HG02943 (cell line): ENCODE data around the gene BTBD16.

ENCODE experiments used
- ATAC-seq: cut with Tn5 transposase; IDR thresholded peaks from one replicate; pipeline ENCODE4 v1.9.1; 2021; ENCODE audit warnings: mild to moderate bottlenecking, low read depth, moderate library complexity; ENCODE audit not compliant: unreplicated experiment

BTBD16 gene

DNA sequence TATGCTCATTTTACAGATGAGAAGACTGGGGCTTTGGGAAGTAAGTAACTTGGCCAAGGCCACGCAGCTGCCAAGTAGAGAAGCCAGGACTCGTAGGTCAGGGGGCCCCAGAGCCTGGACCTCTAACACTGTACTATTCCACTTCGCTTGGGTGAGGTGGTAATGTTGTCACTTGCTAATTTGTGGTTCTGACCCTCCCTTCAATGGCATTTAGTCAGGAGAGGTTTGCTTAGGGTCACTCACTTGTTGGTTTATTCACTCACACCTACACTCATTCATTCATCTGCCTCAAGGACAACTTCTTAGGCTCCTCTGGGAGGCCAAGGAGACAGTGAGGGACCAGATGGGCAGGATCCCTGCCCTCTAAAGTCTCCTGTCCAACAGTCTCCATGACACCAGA lies 21.3 kb downstream of the BTBD16 start:
- no peak for ATAC-seq

DNA sequence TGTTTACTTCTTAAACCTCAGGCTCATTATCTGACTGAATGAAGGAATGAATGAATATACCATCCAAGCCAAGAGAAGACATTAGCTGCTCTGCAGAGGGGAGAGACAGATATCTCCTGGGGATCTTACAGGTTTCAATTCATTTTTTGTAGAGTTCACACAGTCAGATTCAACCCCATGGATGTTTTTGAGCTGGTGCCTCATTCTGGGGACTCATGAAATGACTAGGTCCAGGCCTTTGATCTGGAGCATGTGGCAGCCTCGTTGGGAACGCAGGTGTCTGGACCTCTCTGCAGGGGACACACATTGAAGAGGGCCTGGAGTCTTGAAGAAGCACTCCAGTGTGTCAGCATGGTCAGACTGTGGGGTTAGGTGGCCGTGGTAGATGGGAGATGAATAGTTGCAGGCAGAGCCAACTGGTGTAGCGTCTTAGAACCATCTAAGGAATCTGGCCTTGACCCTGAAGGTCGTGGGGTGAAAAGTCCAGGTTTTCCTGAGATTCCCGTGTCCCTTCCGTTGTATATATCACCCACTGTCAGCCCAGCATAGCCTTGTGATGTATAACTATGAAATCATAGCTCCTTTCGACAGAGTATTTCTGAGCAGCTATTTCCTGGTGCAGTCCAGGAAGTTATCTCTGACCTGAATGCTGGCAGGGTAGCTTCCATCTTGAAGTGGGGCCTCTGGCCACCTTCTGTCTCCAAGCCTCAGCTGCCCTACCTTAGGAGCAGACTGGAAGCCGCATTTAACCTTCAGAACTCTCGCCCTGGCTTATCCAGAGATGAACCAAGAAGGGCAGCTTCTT lies 22.3 kb downstream of the BTBD16 start:
- no peak for ATAC-seq

DNA sequence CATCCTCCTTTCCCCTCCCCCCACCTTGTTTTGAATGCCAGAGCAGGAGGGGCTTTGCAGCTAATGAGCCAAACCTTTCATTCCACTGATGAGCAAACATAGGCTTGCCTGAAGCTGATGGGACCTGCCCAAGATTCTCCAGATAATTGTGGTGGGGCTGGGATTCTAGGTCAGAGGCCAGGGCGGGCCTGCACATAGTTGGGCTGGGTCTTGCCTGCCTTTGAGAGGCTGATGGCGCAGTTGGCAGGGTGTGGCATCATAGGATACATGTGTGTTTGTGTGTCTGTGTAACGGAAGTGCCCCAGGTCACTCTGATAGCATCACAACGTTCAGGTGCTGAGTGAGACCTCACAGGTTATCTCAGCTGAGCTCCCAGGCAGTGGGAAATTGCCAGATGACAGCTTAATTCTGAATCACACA lies 22.9 kb downstream of the BTBD16 start:
- ATAC-seq = no peak

DNA sequence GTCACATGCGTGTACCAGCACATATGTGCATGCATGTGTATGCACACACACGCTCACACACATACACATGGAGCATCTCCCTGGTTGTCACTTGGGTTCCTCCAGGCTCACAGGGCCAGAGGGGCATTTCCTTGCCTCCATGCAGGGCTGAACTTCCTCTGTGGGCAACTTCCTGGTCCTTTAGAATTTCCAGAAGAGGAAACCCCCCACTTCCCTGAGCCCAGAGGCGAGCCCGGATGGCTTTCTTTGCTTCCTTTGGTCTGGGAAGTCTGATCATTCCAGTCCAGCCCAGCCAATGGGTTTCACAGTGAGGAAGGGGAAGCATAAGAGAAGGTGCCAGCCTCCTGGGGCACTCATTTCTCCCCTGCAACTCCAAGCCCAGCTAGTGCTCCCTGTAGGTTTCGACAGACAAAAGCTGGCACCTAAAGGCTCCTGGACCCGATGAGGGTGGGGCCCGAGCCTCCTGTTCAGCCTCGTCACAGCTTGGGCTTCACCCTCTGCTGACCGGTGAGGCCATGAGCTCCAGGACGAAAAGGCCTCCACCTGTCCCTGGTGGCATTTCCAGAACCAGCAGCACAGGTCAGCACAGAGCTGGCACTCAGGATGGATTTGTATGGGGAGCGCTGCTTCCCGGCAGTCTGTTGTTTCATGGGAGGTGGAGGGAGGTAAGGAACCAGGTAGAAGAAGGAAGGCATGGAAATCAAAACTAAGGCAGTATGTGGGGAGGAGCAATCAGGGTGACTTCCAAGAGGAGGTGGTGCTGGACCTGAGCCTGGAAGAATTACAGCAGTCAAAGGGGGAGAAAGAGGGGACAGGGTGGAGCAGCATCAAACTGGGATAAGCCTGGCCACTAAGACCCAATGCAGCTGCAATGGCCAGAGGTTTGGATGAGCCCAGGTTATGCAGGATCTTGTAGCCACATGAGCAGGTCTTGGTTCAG lies 23.7 kb downstream of the BTBD16 start:
- no peak for ATAC-seq

DNA sequence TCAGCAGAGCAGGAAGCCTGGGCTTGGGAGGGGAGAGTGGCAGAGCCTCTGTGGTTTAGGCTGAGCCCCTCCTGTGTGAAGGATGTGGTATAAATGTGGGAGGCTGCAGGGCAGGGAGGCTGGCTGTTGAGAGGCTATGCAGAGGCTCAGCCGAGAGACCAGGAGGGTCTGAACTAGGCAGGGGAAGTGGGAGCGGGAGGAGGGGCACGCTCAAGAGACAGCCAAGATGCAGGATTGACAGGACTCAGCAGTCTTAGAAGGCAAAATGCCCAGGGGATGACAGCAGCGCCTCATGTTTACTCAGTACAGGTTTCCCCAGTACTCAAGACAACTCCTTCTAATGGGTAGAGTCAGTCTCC lies 24.3 kb downstream of the BTBD16 start:
- no peak for ATAC-seq

DNA sequence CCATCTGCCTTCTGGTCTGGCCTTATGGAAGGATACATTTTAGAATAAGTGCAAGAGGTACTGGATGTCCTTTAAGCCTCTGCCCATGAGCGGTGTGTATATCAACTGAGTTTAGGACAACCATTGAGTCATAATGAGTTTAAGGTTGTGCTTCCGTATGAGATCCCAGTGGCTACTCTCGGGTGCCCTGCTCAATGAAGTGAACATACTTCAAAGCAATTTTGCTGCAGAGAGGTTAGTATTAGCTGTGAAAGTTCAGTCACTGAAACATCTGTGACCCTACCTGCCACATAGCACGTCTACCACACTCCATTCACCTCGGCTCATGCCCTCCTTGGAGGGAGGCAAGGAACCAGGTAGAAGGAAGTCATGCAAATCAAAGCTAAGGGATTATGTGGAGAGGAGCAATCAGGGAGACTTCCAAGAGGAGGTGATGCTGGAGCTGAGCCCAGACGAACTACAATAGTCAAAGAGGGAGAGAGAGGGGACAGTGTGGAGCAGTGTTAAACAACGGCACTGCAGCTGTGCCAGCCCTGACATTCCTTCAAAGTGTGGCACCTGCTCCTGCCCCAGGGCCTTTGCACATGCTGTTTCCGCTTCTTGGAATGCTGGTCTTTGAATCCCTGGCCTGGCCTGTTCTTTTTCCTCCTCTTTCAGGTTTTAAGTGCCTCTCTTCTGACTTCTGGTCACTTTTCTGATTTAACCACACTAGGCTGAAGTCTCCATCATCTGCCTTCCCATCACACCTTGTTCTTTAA lies 25.4 kb downstream of the BTBD16 start:
- no peak for ATAC-seq

DNA sequence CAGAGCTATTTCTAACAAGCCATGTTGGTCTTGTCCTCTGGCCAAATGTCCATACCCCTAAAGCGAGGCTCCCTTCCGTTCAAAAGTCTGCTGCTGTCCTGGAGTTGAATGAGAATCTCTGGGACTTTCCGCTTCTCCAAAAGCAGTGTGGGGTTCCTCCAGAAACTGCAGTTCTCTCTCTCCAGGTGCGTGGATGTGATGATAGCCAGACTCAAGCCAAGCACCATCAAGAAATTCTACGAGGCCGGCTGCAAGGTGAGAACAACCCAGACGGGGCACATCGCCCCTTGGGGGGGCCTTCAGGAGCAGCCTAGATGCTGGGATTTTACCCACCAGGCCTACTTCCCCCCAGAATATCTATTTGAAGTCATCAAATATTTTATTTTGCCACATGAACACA lies 26.5 kb downstream of the BTBD16 start:
- no peak for ATAC-seq

DNA sequence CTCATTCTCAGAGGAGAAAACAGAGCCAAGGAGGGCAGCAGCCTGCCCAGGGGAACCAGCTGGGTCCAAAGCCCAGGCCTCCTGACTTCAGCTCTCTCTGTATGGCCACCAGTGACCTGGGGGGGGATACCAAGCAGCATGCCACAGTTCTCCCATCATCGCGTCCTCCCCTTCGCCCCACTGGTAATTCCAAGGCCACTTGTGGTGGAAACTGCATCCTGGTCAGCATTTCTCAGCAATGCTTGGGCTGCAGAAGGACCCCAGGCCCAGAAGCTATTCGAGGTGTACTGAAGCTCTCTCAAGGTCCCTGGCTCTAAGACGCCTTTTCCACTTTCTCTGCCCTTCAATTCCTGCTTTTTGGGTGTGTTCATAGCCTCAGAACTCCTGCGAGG lies 27.1 kb downstream of the BTBD16 start:
- no peak for ATAC-seq

DNA sequence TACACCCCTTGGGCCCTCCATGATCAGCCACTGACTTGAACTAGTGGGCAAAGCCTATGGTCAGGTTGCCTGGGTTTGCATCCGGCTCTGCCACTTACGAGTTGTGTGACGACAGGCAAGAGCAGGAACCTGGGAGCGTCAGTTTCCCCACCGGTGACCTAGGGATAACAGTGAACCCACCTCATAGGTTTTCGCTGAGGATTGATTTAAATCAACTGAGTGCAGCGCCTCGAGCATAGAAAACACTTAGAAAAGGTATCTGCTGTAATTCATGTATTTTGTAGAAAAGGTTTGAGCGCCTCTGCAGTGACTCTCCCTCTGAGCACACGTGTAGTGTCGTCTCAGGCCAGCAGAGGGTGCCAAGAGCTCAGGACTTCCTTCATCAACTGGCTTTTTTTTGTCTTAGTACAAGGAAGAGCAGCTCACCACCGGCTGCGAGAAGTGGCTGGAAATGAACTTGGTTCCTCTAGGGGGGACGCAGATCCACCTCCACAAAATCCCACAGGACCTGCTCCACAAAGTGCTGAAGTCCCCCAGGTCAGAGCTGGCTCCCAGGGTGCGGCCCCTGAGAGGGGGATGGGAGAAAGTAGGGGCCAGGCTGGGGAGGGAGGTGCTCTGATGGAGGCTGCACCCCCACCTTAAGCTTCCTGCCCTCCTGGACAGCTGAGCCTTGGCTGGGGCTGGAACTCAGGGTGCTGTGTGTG lies 27.7 kb downstream of the BTBD16 start:
- ATAC-seq = no peak

DNA sequence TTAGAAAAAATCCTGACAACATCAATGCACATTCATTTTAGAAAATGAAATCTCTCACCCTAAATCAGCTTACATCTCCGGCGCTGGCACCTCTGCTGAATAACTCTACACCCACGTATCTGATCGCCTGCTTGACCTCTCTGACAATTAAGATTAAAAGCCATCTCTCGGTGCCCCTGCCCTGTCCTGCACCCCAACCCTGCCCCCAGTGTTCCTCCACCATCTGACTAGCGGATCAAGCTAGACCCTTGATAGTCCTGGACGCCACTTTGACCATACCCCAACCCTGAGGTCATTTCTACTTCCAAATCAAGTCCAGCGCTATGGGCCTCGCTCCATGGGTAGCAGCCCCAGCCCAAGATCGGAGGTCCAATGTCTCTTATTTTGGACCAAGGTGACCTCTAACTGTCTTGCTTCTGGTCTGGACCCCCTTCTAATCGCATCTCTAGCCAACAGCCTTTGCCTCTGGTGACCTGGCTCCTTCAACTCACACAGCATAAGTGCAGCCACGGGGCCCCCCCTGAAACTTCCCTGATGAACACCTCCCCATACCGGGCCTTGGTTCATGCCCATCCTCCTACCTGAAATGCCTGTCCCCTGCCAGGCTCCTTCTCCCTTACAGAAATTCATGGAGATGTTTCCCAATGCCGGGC lies 28.5 kb downstream of the BTBD16 start:
- no peak for ATAC-seq

DNA sequence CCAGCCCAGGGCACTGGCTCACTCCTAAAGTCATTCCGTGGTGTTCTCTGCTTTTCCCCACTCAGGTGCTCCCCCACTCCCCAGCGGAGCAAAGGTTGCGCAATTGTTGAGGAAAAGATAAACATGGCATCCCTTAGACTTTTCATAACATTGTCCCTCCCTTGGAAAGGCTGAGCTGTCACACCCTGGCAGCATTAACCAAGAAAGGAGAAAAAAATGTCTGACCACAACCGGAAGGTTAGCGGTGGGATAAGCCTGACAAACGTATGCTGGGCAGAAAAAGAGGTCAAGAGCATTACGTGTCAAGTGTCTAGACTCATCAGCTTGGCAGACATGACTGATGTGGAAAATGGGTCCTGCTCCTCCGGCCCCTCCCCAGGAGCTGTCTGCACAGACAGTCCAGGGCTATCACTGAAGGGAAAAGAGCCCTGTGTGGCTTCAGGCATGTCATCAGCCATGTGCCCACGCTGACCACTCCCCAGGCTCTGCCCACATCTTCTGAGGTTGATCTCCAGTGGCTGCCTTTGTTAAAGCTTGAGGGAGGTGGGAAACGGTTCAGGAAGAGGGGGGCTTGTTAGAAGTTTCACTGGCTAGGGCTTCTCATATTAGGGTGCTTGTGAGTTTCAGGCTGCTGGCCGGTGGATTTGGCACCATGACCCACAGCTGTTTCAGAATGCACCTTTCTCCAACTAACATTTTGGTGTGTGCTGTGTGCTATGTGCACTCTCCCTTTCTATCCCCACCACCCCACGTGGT lies 30.1 kb downstream of the BTBD16 start:
- no peak for ATAC-seq

DNA sequence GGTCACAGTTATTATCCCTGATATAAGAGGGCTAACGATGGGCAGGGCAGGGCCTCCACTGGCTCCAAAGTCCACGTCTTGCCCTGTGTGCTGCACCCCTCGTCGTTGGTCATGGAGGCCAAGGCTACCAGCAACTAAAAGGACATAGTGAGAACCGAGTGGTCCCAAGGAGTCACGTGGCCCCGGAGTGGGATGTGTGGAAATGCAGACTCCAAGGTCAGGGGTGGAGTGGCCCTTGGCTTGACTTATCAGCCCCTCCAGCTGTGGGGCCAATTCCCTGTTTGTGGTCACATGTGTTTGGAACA lies 30.7 kb downstream of the BTBD16 start:
- no peak for ATAC-seq

DNA sequence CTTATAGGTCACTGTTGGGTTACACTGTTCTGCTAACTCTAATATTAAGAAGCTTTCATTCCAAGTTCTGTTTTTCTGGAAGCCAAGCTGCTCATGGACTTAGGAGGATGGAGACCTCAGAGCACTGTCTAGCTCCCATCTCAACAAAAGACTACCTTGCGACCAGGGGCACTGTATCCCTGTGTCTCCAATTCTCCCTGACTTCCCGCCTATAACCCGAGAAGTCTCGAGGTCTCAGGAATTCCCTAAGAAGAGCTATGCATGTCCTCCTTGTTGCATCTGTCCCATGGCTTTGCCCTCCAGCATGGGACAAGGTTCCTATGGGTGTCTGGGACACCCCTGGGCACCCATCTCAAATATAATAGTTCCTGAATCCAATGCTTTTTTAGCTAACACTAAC lies 31.2 kb downstream of the BTBD16 start:
- ATAC-seq = no peak

DNA sequence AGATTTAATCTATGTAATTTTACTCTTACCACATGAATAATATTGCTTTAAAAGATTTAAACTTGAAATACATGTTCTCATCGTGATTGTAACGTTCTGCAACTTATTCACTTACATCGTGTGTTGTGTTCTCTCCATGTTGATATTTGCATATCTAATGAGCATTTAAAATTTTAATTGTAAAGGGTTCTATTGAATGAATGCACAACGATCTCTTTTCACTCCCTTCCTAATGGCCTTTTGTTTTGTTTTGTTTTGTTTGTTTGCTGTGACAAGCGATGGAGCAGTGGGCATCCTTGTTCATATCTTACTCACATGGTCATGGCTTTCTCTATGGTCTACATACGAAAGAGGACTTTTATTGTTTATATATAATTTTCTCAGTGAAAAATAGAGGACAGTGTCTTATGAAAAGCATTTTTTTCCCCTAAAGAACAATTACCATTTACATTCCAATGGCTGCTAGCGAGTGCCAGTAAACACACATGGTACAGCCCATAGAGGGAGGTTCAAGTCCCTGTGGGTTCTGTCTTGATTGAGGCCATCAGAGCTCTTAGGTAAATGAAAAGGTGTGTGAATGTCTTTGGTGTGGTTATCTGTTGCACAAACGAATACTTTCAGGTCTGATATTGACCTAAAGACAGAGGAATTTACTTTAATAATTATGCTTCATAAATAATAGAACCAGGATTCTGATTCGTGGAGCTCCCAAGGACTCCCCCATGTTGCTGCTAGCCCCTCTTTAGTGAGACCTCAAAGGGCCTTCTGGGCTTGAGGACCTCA lies 32.4 kb downstream of the BTBD16 start:
- ATAC-seq = no peak

DNA sequence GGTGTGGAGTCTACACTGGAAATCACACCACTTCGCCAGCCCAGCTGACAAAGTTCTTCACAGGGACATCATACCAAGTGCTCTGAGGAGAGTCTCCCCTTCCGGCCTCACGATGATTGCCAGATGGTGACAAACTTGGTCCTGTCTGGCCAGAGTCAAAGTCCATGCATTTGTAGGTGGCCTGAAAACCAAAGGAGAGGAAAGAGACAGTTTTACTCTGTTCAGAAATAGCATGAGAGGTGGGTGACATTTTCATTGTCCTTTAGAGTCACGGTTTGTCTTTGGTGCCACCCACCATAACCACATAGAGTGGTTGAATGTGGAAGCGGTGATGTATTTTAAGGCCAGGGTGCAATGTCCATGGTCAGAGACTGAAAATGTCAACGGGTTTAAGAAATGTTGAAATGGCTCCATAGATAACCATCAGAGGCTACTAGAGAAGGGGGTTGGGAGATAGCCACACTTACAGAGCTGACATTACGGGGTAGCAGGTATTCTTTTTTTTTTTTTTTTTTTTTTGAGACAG lies 33.0 kb downstream of the BTBD16 start:
- ATAC-seq = no peak

DNA sequence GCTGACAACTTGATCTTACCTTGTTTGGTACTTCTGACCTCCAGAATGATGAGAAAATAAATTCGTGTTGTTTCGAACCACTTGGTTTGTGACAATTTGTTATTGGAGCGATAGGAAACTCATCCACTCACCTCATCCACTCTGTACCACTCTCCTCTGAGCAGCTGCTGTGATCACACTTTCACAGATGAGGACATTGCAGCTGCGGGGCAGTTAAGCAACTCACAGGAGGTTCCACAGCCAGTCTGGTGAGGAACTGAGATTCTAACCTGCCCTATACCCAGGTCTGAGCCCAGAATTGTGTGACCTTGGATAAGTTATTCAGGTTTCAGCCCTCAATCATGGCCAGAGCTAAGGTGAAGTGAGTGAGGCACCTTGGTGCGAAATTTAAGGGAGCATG lies 35.2 kb downstream of the BTBD16 start:
- ATAC-seq = no peak

DNA sequence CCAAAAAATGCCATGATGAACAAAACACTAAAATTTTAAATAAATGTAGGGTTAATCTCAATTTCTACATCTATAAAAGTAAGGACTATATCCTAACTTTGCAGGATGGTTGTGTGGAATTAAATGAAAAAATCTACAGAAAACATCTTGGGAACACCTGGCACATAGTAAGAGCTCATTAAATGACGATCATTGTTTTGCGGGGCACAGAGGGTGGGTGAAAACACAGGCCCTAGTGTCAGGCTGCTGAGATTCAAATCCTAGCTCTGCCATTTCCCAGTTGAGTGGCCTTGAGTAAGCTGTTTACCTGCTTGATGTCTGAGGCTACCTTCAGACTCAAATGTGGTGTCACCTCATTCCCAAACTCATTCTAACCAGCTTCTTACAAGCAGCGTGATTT lies 35.6 kb downstream of the BTBD16 start:
- ATAC-seq = no peak

DNA sequence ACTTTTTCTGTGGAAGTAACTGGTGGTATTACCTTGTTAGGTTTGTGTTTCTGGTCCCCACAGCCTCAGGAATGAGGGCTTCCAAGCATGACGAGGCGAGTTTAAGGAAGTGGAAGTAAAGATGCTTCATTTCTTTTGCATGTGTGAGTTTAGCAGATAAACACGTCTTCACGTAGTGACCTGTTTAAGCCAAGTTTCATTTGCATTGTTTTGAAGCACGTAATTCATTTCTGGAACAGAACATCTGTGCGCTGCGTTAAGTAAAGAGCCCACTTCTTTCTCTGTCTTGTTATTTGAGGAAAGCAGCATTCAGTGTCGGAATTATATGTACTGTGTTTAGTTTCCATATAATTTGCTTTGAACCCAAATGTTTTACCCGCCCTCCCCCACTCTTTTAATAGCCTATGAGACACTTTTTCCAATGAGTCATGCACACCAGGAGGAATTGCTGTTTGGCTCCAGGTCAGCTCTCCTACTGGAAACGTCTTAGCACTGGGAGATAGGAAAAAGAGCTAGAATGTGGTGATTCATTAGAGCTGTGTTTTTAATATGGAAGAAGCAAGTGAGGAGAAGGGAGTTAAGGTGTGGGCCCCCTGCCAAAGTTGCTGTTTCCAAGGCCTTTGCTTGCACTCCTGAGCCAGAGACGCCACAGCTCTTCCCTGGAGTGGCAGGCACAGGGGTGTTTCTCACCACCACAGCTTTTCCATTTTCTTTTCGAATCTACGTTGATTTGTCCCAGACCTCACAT lies 36.7 kb downstream of the BTBD16 start:
- ATAC-seq = no peak
